IPS-18c (cell line): ENCODE data around the gene SCAF1.
A peak's percentile ranks its signal among the peaks of the same experiment; 100 is the strongest.

ENCODE experiments used
- H3K4me3 ChIP-seq: 2 replicates; pipeline ENCODE4 v1.7.0; 2013; ENCODE audit warnings: low read depth, mild to moderate bottlenecking, low read length, moderate library complexity; ENCODE audit not compliant: insufficient read depth
- H3K9me3 ChIP-seq: one replicate; pipeline ENCODE4 v1.6.1; 2013; ENCODE audit warnings: mild to moderate bottlenecking, low read length, moderate library complexity; ENCODE audit not compliant: control insufficient read depth, insufficient read depth

SCAF1 gene

DNA sequence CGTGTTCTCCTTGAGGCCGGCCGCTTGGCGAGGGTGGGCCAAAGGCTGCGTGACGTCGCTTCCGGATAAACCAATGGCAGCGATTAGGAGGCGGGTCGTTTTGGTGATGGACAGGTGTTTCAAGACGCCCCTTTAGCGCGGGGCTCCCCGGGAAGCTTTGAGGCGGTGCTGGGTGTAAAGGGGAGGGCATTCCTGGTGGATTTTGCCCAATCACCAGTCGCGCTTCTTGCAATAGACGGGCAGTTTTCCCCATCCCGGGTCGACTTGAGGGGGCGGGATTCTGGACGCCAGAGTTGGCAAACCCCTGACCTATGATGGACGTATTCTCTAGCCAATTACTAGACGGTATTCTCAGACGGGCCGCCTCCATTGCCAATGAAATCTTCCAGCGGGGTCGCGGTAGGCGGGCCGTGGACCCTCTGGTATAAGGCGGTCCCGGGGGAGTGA, 34.8 kb downstream of the SCAF1 start:
- Histone ChIP-seq H3K4me3 (peak overlapping the region; percentile 96), H3K9me3 (peaks cover 2% of the 10 kb centered on the region)

DNA sequence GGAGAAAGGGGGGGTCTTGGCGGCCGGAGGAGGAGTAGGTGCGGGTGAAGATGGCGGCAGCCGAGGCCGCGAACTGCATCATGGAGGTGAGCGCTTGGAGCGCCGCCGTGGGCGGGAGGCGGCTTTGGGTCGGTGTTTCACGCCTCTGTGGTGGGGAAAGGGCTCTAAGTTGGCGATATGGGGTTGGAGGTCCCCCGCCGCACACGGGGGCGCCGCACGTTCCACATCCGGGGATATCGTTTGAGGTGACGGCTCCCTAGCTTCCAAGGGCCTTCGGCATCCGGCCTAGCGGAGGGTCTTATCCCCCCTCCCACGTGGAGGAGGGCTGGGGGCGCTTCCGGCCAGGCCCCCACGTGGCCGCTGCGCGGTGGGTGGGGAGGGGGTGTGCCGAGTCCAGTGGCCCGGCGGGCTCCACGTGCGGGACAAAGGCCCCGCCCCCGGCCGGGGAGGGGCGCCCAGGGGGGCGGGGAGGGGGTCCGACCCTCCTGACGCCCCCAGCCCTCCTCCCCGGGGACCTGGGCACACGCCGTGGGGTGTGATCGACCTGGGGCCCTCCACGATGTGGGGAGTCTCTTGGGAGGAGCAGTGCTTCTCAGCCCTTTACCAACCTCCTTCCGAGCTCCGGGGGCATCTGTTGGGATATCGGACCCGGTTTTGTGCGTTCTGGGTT, 35.4 kb downstream of the SCAF1 start, which contains the start of gene PRMT1:
PRMT1 (plus strand) TSS at position 41 of the 670 bp plus-strand sequence; CDS start at position 51, 10 bp downstream.
- Histone ChIP-seq H3K9me3 (peaks cover 2% of the 10 kb centered on the region), H3K4me3 (peak within 1 kb of the TSS; percentile 96)

DNA sequence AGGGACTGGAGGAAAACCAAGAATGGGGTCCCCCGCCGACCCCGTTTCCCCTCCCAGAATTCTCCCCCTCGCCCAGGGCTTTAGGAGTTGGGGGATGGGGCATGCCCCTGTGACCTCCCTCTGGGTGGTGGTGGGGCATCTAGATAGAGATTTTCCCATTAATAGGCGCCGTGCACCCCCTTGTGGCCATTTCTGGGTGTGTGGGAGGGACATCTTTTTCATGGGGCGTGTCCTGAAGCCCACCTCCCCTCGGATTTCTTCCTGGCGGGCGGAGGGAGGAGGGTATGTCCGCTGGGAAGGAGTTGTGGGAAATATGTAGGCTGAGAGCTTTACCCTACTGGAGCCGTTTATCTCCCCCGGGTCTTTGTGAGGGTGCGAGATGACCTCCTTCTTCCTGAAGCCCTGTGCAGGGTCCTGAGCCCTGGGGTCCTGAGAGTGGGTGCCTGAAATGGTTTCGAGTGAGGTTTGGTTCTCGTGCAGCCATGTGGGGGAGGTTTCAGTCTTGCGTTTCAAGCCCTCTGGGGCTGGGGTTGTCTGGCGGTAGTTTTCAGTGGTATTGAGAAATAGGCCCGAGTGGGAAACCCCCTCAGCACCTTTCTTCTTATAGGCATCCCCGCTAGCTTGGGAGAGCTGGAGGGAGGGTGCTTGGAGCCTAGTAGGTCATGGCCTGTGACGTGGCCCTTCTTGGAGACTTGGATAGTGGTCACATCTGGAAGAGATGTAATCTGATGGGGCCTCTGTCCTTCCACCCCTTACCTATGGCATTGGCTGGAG, 36.1 kb downstream of the SCAF1 start:
- H3K4me3 ChIP-seq = peak overlapping the region; percentile 96
- peaks cover 2% of the 10 kb centered on the region for H3K9me3 ChIP-seq

DNA sequence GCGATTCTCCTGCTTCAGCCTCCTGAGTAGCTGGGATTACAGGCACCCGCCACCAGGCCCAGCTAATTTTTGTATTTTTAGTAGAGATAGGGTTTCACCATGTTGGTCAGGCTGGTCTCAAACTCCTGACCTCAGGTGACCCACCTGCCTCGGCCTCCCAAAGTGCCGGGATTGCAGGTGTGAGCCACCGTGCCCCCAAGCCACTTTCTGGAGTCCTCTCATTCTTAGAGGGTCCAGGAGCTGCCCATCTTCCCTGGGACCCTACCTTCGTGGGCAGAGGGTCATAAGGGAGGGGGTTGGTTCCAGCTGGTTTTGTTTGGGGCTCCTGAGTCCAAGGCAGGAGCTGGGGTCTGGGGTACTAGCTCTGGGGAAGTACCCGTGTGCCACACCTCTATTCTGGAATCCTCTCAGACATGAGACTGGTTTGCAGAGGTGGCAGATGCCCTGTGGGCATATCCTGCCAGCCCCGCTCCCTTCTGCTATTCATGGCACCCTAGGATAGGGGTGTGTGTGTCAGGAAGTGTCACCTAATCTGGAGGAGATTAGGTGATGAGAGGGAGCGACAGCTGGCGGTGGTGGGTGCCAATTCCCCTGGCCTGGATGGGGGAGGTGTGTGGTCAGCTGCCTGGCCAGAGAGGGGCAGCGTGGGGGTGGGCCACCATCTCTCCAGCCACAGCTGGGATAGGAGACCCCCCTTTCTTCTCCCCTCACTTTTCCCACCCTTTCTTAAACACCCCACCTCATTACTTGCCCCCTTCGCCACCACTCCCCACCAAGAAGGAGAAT, 37.2 kb downstream of the SCAF1 start:
- Histone ChIP-seq H3K4me3 (no peak overlapping the region), H3K9me3 (peaks cover 2% of the 10 kb centered on the region)

DNA sequence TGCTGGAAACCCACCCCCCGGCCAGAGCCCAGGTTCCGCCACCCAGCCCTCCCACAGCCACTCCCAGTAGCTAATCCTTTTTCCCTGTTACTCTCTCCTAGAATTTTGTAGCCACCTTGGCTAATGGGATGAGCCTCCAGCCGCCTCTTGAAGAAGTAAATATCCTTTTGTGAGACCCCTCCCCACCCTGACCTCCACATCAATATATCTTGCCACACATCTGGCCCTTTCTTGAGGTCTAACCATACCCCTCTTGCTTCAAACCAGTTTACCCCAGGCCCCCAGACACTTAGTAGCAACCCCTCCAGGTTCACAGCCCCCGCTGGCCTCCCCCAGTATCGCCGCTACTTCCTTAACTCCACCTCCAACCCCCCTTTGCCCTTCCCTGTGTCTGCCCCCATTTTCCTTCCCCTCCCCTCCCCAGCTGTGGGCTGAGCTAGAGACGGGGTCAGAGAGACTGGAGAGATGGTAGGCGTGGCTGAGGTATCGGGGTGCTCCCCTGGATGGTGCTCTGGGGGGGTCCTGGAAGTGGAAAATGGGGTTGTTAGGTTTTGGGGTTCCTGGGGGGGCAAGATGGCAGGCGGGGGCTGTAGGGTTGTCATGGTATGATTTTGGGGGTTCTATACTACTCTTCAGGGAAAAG, 37.9 kb downstream of the SCAF1 start:
- Histone ChIP-seq H3K4me3 (0 out of 2 replicates have a peak overlapping the region, but pooled peaks have one; percentile 24), H3K9me3 (peaks cover 2% of the 10 kb centered on the region)

DNA sequence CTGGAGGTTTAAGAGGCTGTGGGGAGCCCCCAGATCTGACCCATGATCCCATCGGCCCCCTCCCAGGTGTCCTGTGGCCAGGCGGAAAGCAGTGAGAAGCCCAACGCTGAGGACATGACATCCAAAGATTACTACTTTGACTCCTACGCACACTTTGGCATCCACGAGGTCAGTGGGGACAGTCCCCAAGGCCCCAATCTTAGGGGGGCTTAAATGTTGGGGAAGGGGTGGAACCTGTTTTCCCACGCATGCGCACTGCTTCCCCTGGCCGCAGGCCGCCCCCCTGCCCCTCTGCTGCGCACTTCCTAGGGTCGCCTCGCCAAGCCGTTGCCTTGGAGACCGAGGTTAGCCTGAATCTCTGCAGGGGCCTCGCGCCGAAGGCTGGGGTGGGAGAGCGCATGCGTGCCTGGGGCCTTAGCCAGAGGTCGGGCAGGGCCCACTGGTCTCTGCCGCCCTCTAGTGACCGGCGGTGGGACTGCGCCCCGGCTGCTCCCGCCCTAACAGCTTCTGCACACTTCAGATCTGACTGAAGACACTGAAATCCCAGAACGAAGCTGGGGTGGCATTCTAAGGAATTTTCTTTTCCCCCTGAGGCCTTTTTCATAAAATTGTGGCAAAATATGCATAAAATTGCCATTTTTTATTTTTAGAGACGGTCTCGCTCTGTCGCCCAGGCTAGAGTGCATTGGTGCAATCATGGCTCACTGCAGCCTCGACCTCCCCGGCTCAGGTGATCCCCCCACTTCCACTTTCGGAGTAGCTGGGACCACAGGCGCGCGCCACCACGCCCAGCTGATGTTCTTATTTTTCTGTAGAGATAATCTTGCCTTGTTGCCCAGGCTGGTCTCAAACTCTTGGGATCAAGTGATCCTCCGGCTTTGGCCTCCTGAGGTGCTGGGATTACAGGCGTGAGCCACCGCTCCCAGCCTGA, 38.7 kb downstream of the SCAF1 start:
- H3K9me3 ChIP-seq = peaks cover 2% of the 10 kb centered on the region
- no peak overlapping the region for H3K4me3 ChIP-seq

DNA sequence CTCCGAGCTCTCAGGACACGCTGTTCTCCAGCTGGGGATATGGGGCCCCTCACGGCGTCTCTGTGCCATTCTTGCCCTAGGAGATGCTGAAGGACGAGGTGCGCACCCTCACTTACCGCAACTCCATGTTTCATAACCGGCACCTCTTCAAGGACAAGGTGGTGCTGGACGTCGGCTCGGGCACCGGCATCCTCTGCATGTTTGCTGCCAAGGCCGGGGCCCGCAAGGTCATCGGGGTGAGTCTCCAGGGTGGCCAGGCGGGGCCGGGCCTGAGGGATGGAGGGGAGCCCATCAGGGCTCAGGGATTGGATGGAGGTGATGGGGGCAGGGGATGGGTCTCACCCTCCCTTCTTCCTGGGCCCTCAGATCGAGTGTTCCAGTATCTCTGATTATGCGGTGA, 39.8 kb downstream of the SCAF1 start:
- H3K9me3 ChIP-seq = peaks cover 2% of the 10 kb centered on the region
- no peak overlapping the region for H3K4me3 ChIP-seq

DNA sequence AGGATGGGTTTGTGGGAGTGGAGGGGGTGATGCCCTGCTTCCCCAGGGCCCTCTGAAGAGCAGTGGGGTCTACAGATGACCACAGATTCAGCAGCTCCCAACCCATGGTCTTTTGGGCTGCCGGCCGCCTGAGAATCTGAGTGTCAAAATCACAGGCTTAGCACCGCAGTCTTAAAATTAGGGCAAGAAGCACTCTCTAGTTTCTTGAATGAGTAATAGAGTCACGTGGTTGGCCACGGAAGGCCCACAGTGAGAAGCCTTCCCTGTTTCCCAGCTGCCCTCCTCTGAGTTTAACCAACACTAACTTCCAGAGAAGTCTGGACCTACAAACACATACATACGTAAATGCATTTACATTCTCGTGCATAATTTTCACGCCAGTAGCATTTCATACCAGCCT, 40.3 kb downstream of the SCAF1 start:
- peaks cover 2% of the 10 kb centered on the region for H3K9me3 ChIP-seq
- no peak overlapping the region for H3K4me3 ChIP-seq

DNA sequence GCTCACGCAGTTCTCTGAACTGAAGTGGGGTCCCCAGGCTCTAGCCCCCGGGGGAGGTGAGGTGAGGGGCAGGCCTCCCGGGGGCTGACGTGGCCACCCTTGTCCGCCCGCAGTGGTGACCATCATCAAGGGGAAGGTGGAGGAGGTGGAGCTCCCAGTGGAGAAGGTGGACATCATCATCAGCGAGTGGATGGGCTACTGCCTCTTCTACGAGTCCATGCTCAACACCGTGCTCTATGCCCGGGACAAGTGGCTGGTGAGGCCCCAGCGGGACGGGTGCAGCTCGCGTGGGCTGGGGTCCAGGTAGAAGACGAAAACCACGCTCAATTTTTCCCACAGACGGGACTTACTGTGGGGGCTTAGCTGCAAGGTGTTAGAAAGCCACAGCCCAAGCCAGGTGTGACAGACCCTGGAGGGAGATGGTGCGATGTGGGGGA, 41.8 kb downstream of the SCAF1 start:
- no peaks in the 10 kb centered on the region for H3K9me3 ChIP-seq

DNA sequence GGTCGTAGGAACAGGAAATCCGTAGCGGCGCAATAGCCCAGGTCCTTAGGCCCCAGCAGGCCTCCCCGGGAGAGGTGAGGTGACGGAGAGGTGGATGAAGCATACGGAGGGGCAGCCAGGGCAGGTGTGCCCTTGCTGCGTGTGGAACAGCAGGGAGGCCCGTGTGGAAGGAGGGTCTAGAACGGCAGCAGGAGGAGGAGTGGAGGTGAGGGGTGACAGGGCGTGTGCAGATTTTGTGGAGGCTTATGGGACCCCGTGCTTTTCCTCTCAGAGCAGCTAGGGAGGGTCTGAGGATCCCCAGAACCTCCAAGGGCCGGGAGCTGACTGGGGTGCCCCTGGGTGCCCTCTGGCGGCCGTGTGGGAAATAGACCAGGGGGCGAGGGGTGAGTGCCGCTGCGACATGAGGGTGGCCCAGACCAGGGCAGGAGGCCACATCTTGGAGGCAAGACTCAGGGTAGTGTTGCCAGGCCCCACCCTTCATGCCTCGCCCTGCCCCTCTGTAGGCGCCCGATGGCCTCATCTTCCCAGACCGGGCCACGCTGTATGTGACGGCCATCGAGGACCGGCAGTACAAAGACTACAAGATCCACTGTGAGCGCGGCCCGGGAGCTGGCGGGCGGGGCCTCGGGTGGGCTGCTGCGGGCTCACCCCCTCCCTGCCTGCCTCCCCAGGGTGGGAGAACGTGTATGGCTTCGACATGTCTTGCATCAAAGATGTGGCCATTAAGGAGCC, 42.4 kb downstream of the SCAF1 start:
- H3K4me3 ChIP-seq = no peak overlapping the region
- peaks cover 2% of the 10 kb centered on the region for H3K9me3 ChIP-seq

More for the DNA sequence above, 41.8 kb downstream of the SCAF1 start:
- no peak overlapping the region for H3K4me3 ChIP-seq

DNA sequence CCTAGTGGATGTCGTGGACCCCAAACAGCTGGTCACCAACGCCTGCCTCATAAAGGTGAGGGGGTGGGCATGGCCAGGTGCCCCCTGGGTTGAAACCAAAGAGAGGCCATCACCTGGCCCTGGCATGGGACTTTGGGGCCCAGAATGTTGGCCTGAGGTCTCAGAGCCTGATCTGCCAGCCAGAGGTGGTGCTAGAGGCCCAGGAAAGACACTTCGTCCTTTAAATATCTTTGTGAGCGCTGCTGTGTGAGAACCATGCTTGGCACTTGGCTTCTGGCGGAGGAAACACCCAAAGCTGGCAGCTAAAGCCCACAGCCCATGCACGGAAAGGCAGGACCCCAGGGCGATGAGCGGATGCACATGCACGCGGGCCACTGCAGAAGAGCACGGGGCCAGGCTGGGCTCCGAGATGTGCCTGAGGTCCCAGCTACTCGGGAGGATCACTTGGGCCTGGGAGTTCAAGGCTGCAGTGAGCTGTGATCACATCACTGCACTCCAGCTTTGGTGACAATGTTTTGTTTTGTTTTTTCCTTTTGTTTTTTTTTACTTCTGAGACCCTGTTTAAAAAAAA, 43.1 kb downstream of the SCAF1 start:
- peaks cover 2% of the 10 kb centered on the region for H3K9me3 ChIP-seq
- no peak overlapping the region for H3K4me3 ChIP-seq

DNA sequence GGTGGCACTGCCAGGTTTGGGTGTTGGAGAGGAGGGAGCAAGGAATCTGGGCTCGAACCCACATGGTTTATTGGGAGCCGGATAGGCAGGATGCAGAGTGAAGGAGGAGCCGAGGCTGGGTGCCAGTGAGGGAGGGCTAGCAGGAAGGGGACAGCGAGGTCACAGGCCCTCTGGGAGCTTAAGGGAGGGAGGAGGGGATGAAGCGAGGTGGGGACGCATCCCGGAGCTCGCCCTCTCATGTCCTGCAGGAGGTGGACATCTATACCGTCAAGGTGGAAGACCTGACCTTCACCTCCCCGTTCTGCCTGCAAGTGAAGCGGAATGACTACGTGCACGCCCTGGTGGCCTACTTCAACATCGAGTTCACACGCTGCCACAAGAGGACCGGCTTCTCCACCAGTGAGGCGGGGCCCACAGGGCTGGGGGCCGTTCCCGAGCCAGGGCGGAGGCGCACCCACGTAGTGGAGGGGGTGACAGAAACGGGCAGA, 43.9 kb downstream of the SCAF1 start:
- Histone ChIP-seq H3K9me3 (peaks cover 2% of the 10 kb centered on the region), H3K4me3 (no peak overlapping the region)

DNA sequence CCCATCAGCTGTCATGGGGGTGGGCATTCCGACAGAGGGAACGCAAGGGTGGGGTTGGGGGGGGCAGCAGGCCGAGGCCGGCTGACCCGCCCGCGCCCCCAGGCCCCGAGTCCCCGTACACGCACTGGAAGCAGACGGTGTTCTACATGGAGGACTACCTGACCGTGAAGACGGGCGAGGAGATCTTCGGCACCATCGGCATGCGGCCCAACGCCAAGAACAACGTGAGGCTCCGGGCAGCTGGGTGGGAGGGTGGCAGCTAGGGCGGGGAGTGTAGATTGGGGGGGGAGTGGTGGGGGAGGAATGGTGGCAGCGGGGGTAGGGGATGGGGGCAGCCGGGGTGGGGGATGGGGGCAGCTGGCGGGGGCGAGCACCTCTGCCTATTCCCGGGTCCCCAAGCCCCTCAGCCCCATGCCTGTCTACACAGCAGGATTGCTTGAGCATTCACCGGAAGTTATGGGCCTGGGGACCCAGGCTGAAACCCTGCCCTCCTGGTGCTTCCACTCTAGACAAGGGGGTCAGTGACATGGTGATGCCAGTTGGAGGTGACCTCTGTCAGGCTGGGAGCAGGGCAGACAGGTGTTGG, 44.6 kb downstream of the SCAF1 start:
- H3K9me3 ChIP-seq = peaks cover 2% of the 10 kb centered on the region
- H3K4me3 ChIP-seq = no peak overlapping the region; the same call in 1 of the 2 replicates

DNA sequence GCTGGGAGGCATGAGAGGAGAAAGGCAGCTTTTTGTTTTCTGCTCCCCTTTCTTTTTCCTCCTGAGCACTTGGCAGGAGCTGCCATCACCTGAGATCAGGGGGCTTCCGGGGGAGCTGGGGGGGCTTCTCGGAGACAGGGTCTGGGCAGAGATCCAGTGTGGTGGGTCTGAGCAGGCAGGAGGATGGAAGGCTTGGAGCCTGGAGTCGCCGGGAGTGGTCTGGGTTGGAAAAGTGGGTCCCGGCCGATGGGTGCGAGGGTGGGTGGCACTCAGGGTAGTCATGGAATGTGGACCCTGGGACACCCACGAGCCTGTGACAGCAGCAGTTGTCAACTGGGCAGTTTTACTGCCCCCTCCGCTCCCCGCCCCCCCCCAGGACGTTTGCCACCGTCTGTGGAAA, 45.1 kb downstream of the SCAF1 start:
- no peak overlapping the region for H3K4me3 ChIP-seq
- H3K9me3 ChIP-seq = peaks cover 2% of the 10 kb centered on the region
